ENCODE measurements around the gene RELL2.

RELL2 gene

GRCh38 chr5:141640051-141640415 lies 3.2 kb downstream of the RELL2 start:
- H3K4me3 ChIP-seq (ENCODE audit: low read length) = no peak overlapping the region
- peaks cover 9% of the 10 kb centered on the region for H3K27me3 ChIP-seq (ENCODE audit: control insufficient read depth, insufficient read depth, low read length)
- H3K36me3 ChIP-seq (ENCODE audit: control insufficient read depth, insufficient read depth, low read length) = no peaks in the 10 kb centered on the region
- H3K9ac ChIP-seq (ENCODE audit: low read length) = no peak overlapping the region
- no peaks in the 10 kb centered on the region for H3K9me3 ChIP-seq (ENCODE audit: control insufficient read depth, low read length)
- H3K4me1 ChIP-seq (ENCODE audit: control insufficient read depth, insufficient read depth, low read length) = peaks cover 19% of the 10 kb centered on the region

- H3K36me3 ChIP-seq (ENCODE audit: control insufficient read depth, insufficient read depth, low read length) = no peaks in the 10 kb centered on the region
- H3K9ac ChIP-seq (ENCODE audit: low read length) = no peak overlapping the region
- H3K9me3 ChIP-seq (ENCODE audit: control insufficient read depth, low read length) = no peaks in the 10 kb centered on the region
- H3K27me3 ChIP-seq (ENCODE audit: control insufficient read depth, insufficient read depth, low read length) = peaks cover 9% of the 10 kb centered on the region
- H3K4me3 ChIP-seq (ENCODE audit: low read length) = no peak overlapping the region
- peaks cover 12% of the 10 kb centered on the region for H3K4me1 ChIP-seq (ENCODE audit: control insufficient read depth, insufficient read depth, low read length)
Measured at GRCh38 chr5:141640698-141641097, 3.9 kb downstream of the RELL2 start.

GRCh38 chr5:141641634-141642267 lies 5.0 kb downstream of the RELL2 start:
- Histone ChIP-seq H3K9me3 (ENCODE audit: control insufficient read depth, low read length) (no peaks in the 10 kb centered on the region), H3K27me3 (ENCODE audit: control insufficient read depth, insufficient read depth, low read length) (peaks cover 9% of the 10 kb centered on the region), H3K9ac (ENCODE audit: low read length) (no peak overlapping the region), H3K36me3 (ENCODE audit: control insufficient read depth, insufficient read depth, low read length) (no peaks in the 10 kb centered on the region), H3K4me1 (ENCODE audit: control insufficient read depth, insufficient read depth, low read length) (peaks cover 8% of the 10 kb centered on the region), H3K4me3 (ENCODE audit: low read length) (no peak overlapping the region)

- H3K36me3 ChIP-seq (ENCODE audit: control insufficient read depth, insufficient read depth, low read length) = no peaks in the 10 kb centered on the region
- H3K9me3 ChIP-seq (ENCODE audit: control insufficient read depth, low read length) = no peaks in the 10 kb centered on the region
- peaks cover 8% of the 10 kb centered on the region for H3K4me1 ChIP-seq (ENCODE audit: control insufficient read depth, insufficient read depth, low read length)
- no peaks in the 10 kb centered on the region for H3K27me3 ChIP-seq (ENCODE audit: control insufficient read depth, insufficient read depth, low read length)
- H3K4me3 ChIP-seq (ENCODE audit: low read length) = no peak overlapping the region
- H3K9ac ChIP-seq (ENCODE audit: low read length) = no peak overlapping the region
Measured at GRCh38 chr5:141646026-141646425, 9.2 kb downstream of the RELL2 start.

- H3K9ac ChIP-seq (ENCODE audit: low read length) = no peak overlapping the region
- no peak overlapping the region for H3K4me3 ChIP-seq (ENCODE audit: low read length)
- H3K4me1 ChIP-seq (ENCODE audit: control insufficient read depth, insufficient read depth, low read length) = peaks cover 12% of the 10 kb centered on the region
- H3K27me3 ChIP-seq (ENCODE audit: control insufficient read depth, insufficient read depth, low read length) = no peaks in the 10 kb centered on the region
- no peaks in the 10 kb centered on the region for H3K36me3 ChIP-seq (ENCODE audit: control insufficient read depth, insufficient read depth, low read length)
- H3K9me3 ChIP-seq (ENCODE audit: control insufficient read depth, low read length) = no peaks in the 10 kb centered on the region
Measured at GRCh38 chr5:141647242-141647641, 10.4 kb downstream of the RELL2 start.

- Histone ChIP-seq H3K4me3 (ENCODE audit: low read length) (no peak overlapping the region), H3K36me3 (ENCODE audit: control insufficient read depth, insufficient read depth, low read length) (no peaks in the 10 kb centered on the region), H3K9ac (ENCODE audit: low read length) (no peak overlapping the region), H3K27me3 (ENCODE audit: control insufficient read depth, insufficient read depth, low read length) (no peaks in the 10 kb centered on the region), H3K4me1 (ENCODE audit: control insufficient read depth, insufficient read depth, low read length) (peaks cover 12% of the 10 kb centered on the region), H3K9me3 (ENCODE audit: control insufficient read depth, low read length) (no peaks in the 10 kb centered on the region)
Measured at GRCh38 chr5:141647851-141648250, 11.1 kb downstream of the RELL2 start.

- Histone ChIP-seq H3K36me3 (ENCODE audit: control insufficient read depth, insufficient read depth, low read length) (no peaks in the 10 kb centered on the region), H3K27me3 (ENCODE audit: control insufficient read depth, insufficient read depth, low read length) (no peaks in the 10 kb centered on the region), H3K9ac (ENCODE audit: low read length) (no peak overlapping the region), H3K4me1 (ENCODE audit: control insufficient read depth, insufficient read depth, low read length) (peaks cover 12% of the 10 kb centered on the region), H3K9me3 (ENCODE audit: control insufficient read depth, low read length) (no peaks in the 10 kb centered on the region), H3K4me3 (ENCODE audit: low read length) (no peak overlapping the region)
Measured at GRCh38 chr5:141649056-141649688, 12.4 kb downstream of the RELL2 start.

GRCh38 chr5:141649972-141650371 lies 13.2 kb downstream of the RELL2 start:
- Histone ChIP-seq H3K9me3 (ENCODE audit: control insufficient read depth, low read length) (no peaks in the 10 kb centered on the region), H3K4me3 (ENCODE audit: low read length) (no peak overlapping the region)

GRCh38 chr5:141650851-141651727 lies 14.3 kb downstream of the RELL2 start, which contains the start of gene FCHSD1:
FCHSD1 (minus strand) TSS chr5:141651418; CDS start chr5:141651368, 50 bp downstream.
- Histone ChIP-seq H3K4me1 (ENCODE audit: control insufficient read depth, insufficient read depth, low read length) (peaks cover 12% of the 10 kb centered on the region), H3K4me3 (ENCODE audit: low read length) (peak within 1 kb of the TSS; percentile 62), H3K27me3 (ENCODE audit: control insufficient read depth, insufficient read depth, low read length) (no peaks in the 10 kb centered on the region), H3K9ac (ENCODE audit: low read length) (peak within 1 kb of the TSS; percentile 74), H3K9me3 (ENCODE audit: control insufficient read depth, low read length) (no peaks in the 10 kb centered on the region), H3K36me3 (ENCODE audit: control insufficient read depth, insufficient read depth, low read length) (no peaks in the 10 kb centered on the region)

More at GRCh38 chr5:141649972-141650371, 13.2 kb downstream of the RELL2 start:
- peaks cover 12% of the 10 kb centered on the region for H3K4me1 ChIP-seq (ENCODE audit: control insufficient read depth, insufficient read depth, low read length)
- no peaks in the 10 kb centered on the region for H3K27me3 ChIP-seq (ENCODE audit: control insufficient read depth, insufficient read depth, low read length)
- H3K36me3 ChIP-seq (ENCODE audit: control insufficient read depth, insufficient read depth, low read length) = no peaks in the 10 kb centered on the region
- H3K9ac ChIP-seq (ENCODE audit: low read length) = no peak overlapping the region

GRCh38 chr5:141651728-141652105 lies 14.9 kb downstream of the RELL2 start:
- Histone ChIP-seq H3K27me3 (ENCODE audit: control insufficient read depth, insufficient read depth, low read length) (no peaks in the 10 kb centered on the region), H3K4me1 (ENCODE audit: control insufficient read depth, insufficient read depth, low read length) (peaks cover 12% of the 10 kb centered on the region), H3K4me3 (ENCODE audit: low read length) (peak overlapping the region; percentile 62), H3K9ac (ENCODE audit: low read length) (peak overlapping the region; percentile 74), H3K9me3 (ENCODE audit: control insufficient read depth, low read length) (no peaks in the 10 kb centered on the region), H3K36me3 (ENCODE audit: control insufficient read depth, insufficient read depth, low read length) (no peaks in the 10 kb centered on the region)

- Histone ChIP-seq H3K9me3 (ENCODE audit: control insufficient read depth, low read length) (no peaks in the 10 kb centered on the region), H3K4me1 (ENCODE audit: control insufficient read depth, insufficient read depth, low read length) (peaks cover 12% of the 10 kb centered on the region), H3K9ac (ENCODE audit: low read length) (no peak overlapping the region)
Measured at GRCh38 chr5:141654298-141654697, 17.5 kb downstream of the RELL2 start.

GRCh38 chr5:141655020-141655419 lies 18.2 kb downstream of the RELL2 start:
- Histone ChIP-seq H3K36me3 (ENCODE audit: control insufficient read depth, insufficient read depth, low read length) (no peaks in the 10 kb centered on the region), H3K4me3 (ENCODE audit: low read length) (no peak overlapping the region), H3K4me1 (ENCODE audit: control insufficient read depth, insufficient read depth, low read length) (peaks cover 12% of the 10 kb centered on the region), H3K9ac (ENCODE audit: low read length) (no peak overlapping the region), H3K9me3 (ENCODE audit: control insufficient read depth, low read length) (no peaks in the 10 kb centered on the region), H3K27me3 (ENCODE audit: control insufficient read depth, insufficient read depth, low read length) (no peaks in the 10 kb centered on the region)

More at GRCh38 chr5:141654298-141654697, 17.5 kb downstream of the RELL2 start:
- H3K36me3 ChIP-seq (ENCODE audit: control insufficient read depth, insufficient read depth, low read length) = no peaks in the 10 kb centered on the region
- no peaks in the 10 kb centered on the region for H3K27me3 ChIP-seq (ENCODE audit: control insufficient read depth, insufficient read depth, low read length)
- H3K4me3 ChIP-seq (ENCODE audit: low read length) = no peak overlapping the region

Data from mucosa of stomach (tissue), 1 donor.